H9 (cell line): ENCODE data around the gene DAB1. TPM values are rescaled to one million over a fixed set of nuclear protein-coding genes. Genes with fewer than 3 reads are reported as not detected.

Source experiments
- DNase-seq: peaks from one replicate; pipeline ENCODE4 v3.0.0-alpha.2; 2017
- H2AFZ ChIP-seq: one replicate; pipeline ENCODE4 v1.6.1; 2013; ENCODE audit warnings: mild to moderate bottlenecking, low read length, control low read depth, moderate library complexity
- H2AK5ac ChIP-seq: 2 replicates; pipeline ENCODE4 v1.6.1; 2013; ENCODE audit warnings: low read length, control low read depth, mixed read lengths; ENCODE audit not compliant: insufficient read length
- H2BK120ac ChIP-seq: one replicate; pipeline ENCODE4 v1.6.1; 2013; ENCODE audit warnings: low read depth, mild to moderate bottlenecking, low read length, control low read depth, inconsistent platforms; ENCODE audit not compliant: poor library complexity, severe bottlenecking
- H2BK12ac ChIP-seq: 2 replicates; pipeline ENCODE4 v1.6.1; 2013; ENCODE audit warnings: low read length, control low read depth, mixed read lengths, low read depth; ENCODE audit not compliant: insufficient read length
- H2BK15ac ChIP-seq: 2 replicates; pipeline ENCODE4 v1.6.1; 2013; ENCODE audit warnings: low read depth, low read length, control low read depth
- H2BK20ac ChIP-seq: one replicate; pipeline ENCODE4 v1.6.1; 2013; ENCODE audit warnings: low read depth, mild to moderate bottlenecking, low read length, control low read depth, inconsistent platforms; ENCODE audit not compliant: poor library complexity, severe bottlenecking
- H2BK5ac ChIP-seq: 2 replicates; pipeline ENCODE4 v1.6.1; 2013; ENCODE audit warnings: low read length, control low read depth, mixed read lengths; ENCODE audit not compliant: insufficient read length
- H3K14ac ChIP-seq: 2 replicates; pipeline ENCODE4 v1.6.1; 2013; ENCODE audit warnings: low read length, control low read depth; ENCODE audit not compliant: insufficient read depth
- H3K18ac ChIP-seq: 2 replicates; pipeline ENCODE4 v1.6.1; 2013; ENCODE audit warnings: low read depth, mild to moderate bottlenecking, mixed read lengths, low read length, control low read depth; ENCODE audit not compliant: insufficient read length
- H3K23ac ChIP-seq: 2 replicates; pipeline ENCODE4 v1.6.1; 2013; ENCODE audit warnings: low read length, control low read depth, mixed read lengths, low read depth; ENCODE audit not compliant: insufficient read length
- H3K23me2 ChIP-seq: 2 replicates; pipeline ENCODE4 v1.6.1; 2013; ENCODE audit warnings: low read depth, mild to moderate bottlenecking, mixed read lengths, low read length, control low read depth; ENCODE audit not compliant: insufficient read length, poor library complexity, severe bottlenecking
- H3K27ac ChIP-seq: 2 replicates; pipeline ENCODE4 v1.5.1; 2013; ENCODE audit warnings: low read length, control low read depth, mixed read lengths, low read depth; ENCODE audit not compliant: insufficient read length
- H3K27me3 ChIP-seq: 2 replicates; pipeline ENCODE4 v1.6.1; 2013; ENCODE audit warnings: low read length, control low read depth, inconsistent platforms; ENCODE audit not compliant: insufficient read depth
- H3K4ac ChIP-seq: 2 replicates; pipeline ENCODE4 v1.6.1; 2013; ENCODE audit warnings: low read depth, mild to moderate bottlenecking, control low read depth, inconsistent platforms, low read length, moderate library complexity
- H3K4me1 ChIP-seq: 2 replicates; pipeline ENCODE4 v1.6.1; 2013; ENCODE audit warnings: low read length, control low read depth, inconsistent platforms; ENCODE audit not compliant: insufficient read depth
- H3K4me2 ChIP-seq: 2 replicates; pipeline ENCODE4 v1.6.1; 2013; ENCODE audit warnings: low read length, control low read depth, mixed read lengths; ENCODE audit not compliant: insufficient read length, insufficient read depth
- H3K56ac ChIP-seq: 2 replicates; pipeline ENCODE4 v1.6.1; 2013; ENCODE audit warnings: low read depth, mild to moderate bottlenecking, mixed read lengths, low read length, control low read depth; ENCODE audit not compliant: insufficient read length
- H3K79me1 ChIP-seq: 2 replicates; pipeline ENCODE4 v1.6.1; 2013; ENCODE audit warnings: low read depth, mild to moderate bottlenecking, moderate library complexity, low read length, control low read depth, inconsistent platforms; ENCODE audit not compliant: insufficient read depth, poor library complexity, severe bottlenecking
- H3K79me2 ChIP-seq: 2 replicates; pipeline ENCODE4 v1.6.1; 2013; ENCODE audit warnings: low read length, control low read depth, inconsistent platforms; ENCODE audit not compliant: insufficient read depth
- H3K9ac ChIP-seq: 2 replicates; pipeline ENCODE4 v1.6.1; 2013; ENCODE audit warnings: low read length, control low read depth, mixed read lengths; ENCODE audit not compliant: insufficient read length; ENCODE audit errors: extremely low read depth
- H3K9me3 ChIP-seq: one replicate; pipeline ENCODE4 v1.6.1; 2013; ENCODE audit warnings: low read depth, low read length, inconsistent platforms; ENCODE audit not compliant: control insufficient read depth
- H3T11ph ChIP-seq: one replicate; pipeline ENCODE4 v1.6.1; 2013; ENCODE audit warnings: mild to moderate bottlenecking, low read length, control low read depth, inconsistent platforms
- H4K20me1 ChIP-seq: one replicate; pipeline ENCODE4 v1.6.1; 2013; ENCODE audit not compliant: control insufficient read depth, insufficient read length, insufficient read depth
- H4K5ac ChIP-seq: 2 replicates; pipeline ENCODE4 v1.6.1; 2013; ENCODE audit warnings: low read depth, mild to moderate bottlenecking, mixed read lengths, low read length, control low read depth; ENCODE audit not compliant: insufficient read length
- H4K8ac ChIP-seq: replicated peaks from 2 replicates; pipeline ENCODE4 v1.6.1; 2013; ENCODE audit warnings: low read length, control low read depth, mixed read lengths, low read depth; ENCODE audit not compliant: insufficient read length
- H4K91ac ChIP-seq: 2 replicates; pipeline ENCODE4 v1.6.1; 2013; ENCODE audit warnings: low read depth, mild to moderate bottlenecking, moderate library complexity, mixed read lengths, low read length, control low read depth; ENCODE audit not compliant: insufficient read length
- H3K27ac Mint-ChIP-seq, 3 experiments: 2 replicates in 2 of 3; 3 replicates in 1 of 3; pipeline ENCODE4 v1.8.0; 2020 to 2021; ENCODE audit warnings: mixed read lengths in 3 of 3, mild to moderate bottlenecking in 1 of 3, moderate library complexity in 1 of 3
- H3K27me3 Mint-ChIP-seq: 2 replicates; pipeline ENCODE4 v1.8.0; 2021; ENCODE audit warnings: low read depth, mild to moderate bottlenecking, moderate library complexity, mixed read lengths
- H3K36me3 Mint-ChIP-seq, 3 experiments: 2 replicates in 2 of 3; 3 replicates in 1 of 3; pipeline ENCODE4 v1.8.0; 2020 to 2021; ENCODE audit warnings: low read depth in 3 of 3, mixed read lengths in 3 of 3; ENCODE audit not compliant: insufficient read depth in 1 of 3
- H3K4me1 Mint-ChIP-seq, 2 experiments: 2 replicates each; pipeline ENCODE4 v1.8.0; 2020; ENCODE audit warnings: mixed read lengths in 2 of 2
- H3K4me3 Mint-ChIP-seq, 2 experiments: 2 replicates in 1 of 2; 3 replicates in 1 of 2; pipeline ENCODE4 v1.8.0; 2020 to 2021; ENCODE audit warnings: mild to moderate bottlenecking in 2 of 2, mixed read lengths in 2 of 2, moderate library complexity in 1 of 2
- H3K9me3 Mint-ChIP-seq, 2 experiments: 2 replicates in 1 of 2; 3 replicates in 1 of 2; pipeline ENCODE4 v1.8.0; 2020; ENCODE audit warnings: mild to moderate bottlenecking in 2 of 2, mixed read lengths in 2 of 2, moderate library complexity in 1 of 2
- WGBS: extraction: QIAGEN DNeasy Blood & Tissue Kit; methylation state at CpG from one replicate; pipeline ENCODE4 v1.1.7; 2013; ENCODE audit warnings: missing lambda C conversion rate, low lambda C conversion rate, mixed read lengths; ENCODE audit not compliant: insufficient read length; ENCODE audit errors: extremely low coverage; 5-methylcytosine and 5-hydroxymethylcytosine counted together
- total RNA-seq: library from RNA; stranded (reverse); gene quantifications from 2 replicates; pipeline ENCODE4 v1.2.1, GENCODE V29; 2021
- TF ChIP-seq, protein P1 (sequence below): fragments of 200-600 bp; sonication (generic); conservative IDR thresholded peaks from 3 replicates; pipeline ENCODE4 v1.8.0; 2021; ENCODE audit warnings: antibody characterized with exemption, mild to moderate bottlenecking

Gene DAB1
- total RNA-seq, 1 experiment from 2014 or later: 9.3 TPM

DNA sequence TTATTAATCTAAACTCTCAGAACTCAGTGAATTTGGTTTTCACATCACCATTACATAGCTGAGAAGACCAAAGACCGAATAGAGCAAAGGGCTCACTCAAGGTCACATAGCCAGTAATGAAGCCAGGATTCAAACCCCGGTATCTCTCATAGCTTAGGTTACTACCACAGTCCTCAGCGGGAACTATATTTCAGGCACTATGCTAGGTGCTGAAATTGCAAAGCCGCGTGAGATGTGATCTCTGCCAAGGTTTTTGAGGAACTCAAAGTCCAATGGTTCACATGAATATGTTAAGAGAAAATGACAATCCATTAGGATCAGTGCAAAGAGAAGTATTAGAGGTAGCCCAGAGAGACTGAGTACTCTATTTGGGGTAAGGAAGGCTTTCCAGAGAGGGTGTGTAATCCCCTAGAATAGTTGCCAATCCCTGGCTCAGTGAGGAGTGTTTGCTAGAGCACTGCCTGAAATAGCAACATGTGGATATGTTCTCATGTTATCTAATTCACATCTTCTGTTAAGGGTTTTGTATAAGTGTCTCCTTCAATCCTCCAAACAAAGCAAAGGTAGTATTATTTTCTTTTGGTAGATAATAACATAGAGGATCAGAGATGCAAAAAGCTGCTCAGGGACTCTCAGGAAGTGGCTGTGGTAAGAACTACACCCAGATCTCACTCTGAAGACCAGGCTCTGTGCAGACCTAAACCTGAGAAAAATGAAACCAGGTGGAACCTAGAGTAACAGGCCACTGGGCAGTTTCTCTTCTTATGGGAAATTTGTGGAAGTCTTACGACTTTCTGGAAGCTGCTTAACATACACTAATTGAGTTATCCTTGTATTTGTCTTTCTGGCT is 365.0 kb downstream of the DAB1 start:
- no peak overlapping the region for H3K9ac ChIP-seq
- Mint-ChIP-seq H3K27ac (peak overlapping the region in 1 of 3 experiments; percentile 41; a peak in 1 of 7 replicates), H3K27me3 (no peaks in the 10 kb centered on the region), H3K4me3 (no peak overlapping the region), H3K36me3 (0 out of 7 replicates have a peak, but pooled peaks cover 0 to 1% (median 0%) of the 10 kb centered on the region in 3 experiments), H3K9me3 (no peaks in the 10 kb centered on the region), H3K4me1 (peaks cover 0 to 8% of the 10 kb centered on the region in 2 experiments; a peak in 1 of 4 replicates)
- no peak overlapping the region for H2BK5ac ChIP-seq
- H2AFZ ChIP-seq: no peak overlapping the region
- H3K27me3 ChIP-seq: no peaks in the 10 kb centered on the region
- no peak overlapping the region for H3K4me2 ChIP-seq
- no peak for DNase-seq
- H3K18ac ChIP-seq: no peak overlapping the region
- H4K8ac ChIP-seq: no peak overlapping the region
- no peak overlapping the region for H2AK5ac ChIP-seq
- no peak overlapping the region for H3K4ac ChIP-seq
- H3K79me2 ChIP-seq: 0 out of 2 replicates have a peak, but pooled peaks cover 2% of the 10 kb centered on the region
- no peak overlapping the region for H3K27ac ChIP-seq
- no peak overlapping the region for H3T11ph ChIP-seq
- TF ChIP-seq, protein P1, sequence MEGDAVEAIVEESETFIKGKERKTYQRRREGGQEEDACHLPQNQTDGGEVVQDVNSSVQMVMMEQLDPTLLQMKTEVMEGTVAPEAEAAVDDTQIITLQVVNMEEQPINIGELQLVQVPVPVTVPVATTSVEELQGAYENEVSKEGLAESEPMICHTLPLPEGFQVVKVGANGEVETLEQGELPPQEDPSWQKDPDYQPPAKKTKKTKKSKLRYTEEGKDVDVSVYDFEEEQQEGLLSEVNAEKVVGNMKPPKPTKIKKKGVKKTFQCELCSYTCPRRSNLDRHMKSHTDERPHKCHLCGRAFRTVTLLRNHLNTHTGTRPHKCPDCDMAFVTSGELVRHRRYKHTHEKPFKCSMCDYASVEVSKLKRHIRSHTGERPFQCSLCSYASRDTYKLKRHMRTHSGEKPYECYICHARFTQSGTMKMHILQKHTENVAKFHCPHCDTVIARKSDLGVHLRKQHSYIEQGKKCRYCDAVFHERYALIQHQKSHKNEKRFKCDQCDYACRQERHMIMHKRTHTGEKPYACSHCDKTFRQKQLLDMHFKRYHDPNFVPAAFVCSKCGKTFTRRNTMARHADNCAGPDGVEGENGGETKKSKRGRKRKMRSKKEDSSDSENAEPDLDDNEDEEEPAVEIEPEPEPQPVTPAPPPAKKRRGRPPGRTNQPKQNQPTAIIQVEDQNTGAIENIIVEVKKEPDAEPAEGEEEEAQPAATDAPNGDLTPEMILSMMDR: no peak
- whole genome bisulfite sequencing: no CpG with 5 or more reads among the region's 6 CpGs
- H2BK12ac ChIP-seq: no peak overlapping the region
- no peaks in the 10 kb centered on the region for H3K9me3 ChIP-seq
- H2BK20ac ChIP-seq: no peak overlapping the region
- H3K23ac ChIP-seq: no peak overlapping the region
- H3K23me2 ChIP-seq: no peaks in the 10 kb centered on the region
- no peak overlapping the region for H3K56ac ChIP-seq
- H2BK120ac ChIP-seq: no peak overlapping the region
- no peak overlapping the region for H3K14ac ChIP-seq
- H4K5ac ChIP-seq: no peak overlapping the region
- no peak overlapping the region for H4K91ac ChIP-seq
- H3K4me1 ChIP-seq: no peaks in the 10 kb centered on the region
- H2BK15ac ChIP-seq: no peak overlapping the region
- no peaks in the 10 kb centered on the region for H4K20me1 ChIP-seq
- no peaks in the 10 kb centered on the region for H3K79me1 ChIP-seq
